HG03439 (cell line): Measurements from ENCODE around the gene MARCHF10.
"Not testable (repeated sequence)": the region's sequence is repeated elsewhere in the genome, so short reads cannot be mapped to it uniquely, and the experiment has no call there.

Source experiments
- ATAC-seq: cut with Tn5 transposase; IDR thresholded peaks from one replicate; pipeline ENCODE4 v1.9.1; 2021; ENCODE audit warnings: mild to moderate bottlenecking, moderate library complexity; ENCODE audit not compliant: unreplicated experiment

The MARCHF10 gene

GRCh38 chr17:62807812-62808575, at the start of gene MARCHF10:
MARCHF10 (minus strand) TSS chr17:62808314; CDS start chr17:62801735, 6,579 bp downstream.
- no peak for ATAC-seq

- no peak for ATAC-seq
Observed at GRCh38 chr17:62857526-62857925, 49.4 kb upstream of the MARCHF10 start.

GRCh38 chr17:62856594-62856993, 48.5 kb upstream of the MARCHF10 start:
- ATAC-seq: no peak

- ATAC-seq: no peak
Observed at GRCh38 chr17:62855156-62855555, 47.0 kb upstream of the MARCHF10 start.

DNA sequence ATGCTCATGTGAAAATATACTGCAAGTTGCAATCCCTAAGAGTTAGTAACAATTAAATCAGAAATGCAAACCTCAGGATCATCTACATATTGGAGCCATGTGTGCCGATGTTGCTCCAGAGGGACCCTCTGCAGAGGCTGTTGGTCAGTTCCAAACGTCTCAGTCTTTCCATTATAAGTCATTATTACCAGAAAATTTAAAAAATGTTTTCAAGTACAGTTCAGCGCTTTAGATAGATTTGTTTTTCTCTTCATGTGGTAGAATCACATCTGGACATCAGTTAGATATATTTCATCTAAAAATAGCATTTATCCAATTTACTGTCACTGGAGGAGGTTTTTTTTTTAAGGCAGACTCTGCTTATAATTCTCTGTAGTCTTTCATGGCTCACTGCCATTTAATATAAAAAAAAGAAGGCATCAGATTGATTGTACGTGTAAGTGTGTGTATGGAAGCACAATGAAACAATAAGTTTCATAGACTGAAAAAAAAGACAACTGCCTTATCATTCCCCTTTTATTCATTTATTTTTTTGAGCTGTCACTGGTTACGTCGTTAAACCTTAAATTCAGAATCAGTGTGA, 46.1 kb upstream of the MARCHF10 start:
- ATAC-seq: no peak

DNA sequence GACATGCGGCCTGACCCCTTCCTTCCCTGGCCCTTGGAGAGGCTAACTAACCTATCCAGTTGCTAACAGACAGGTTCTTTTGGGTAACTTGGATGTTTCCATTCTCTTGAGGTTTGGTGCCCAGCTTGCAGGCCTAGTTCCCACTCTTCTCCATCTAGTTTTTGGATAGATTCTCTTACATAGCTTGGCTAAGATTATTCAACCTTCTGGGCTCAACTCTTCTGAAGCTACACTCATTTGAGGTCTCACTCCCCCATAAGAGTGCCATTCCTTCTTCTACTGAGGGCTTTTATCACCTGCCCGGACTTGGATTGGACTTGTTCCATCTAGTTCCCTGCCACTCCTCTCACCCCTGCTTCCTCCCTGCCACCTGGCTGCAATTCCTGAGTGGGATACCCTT, 44.1 kb upstream of the MARCHF10 start:
- ATAC-seq: no peak

- ATAC-seq: not testable (repeated sequence)
Observed at GRCh38 chr17:62849591-62850415, 41.7 kb upstream of the MARCHF10 start.

DNA sequence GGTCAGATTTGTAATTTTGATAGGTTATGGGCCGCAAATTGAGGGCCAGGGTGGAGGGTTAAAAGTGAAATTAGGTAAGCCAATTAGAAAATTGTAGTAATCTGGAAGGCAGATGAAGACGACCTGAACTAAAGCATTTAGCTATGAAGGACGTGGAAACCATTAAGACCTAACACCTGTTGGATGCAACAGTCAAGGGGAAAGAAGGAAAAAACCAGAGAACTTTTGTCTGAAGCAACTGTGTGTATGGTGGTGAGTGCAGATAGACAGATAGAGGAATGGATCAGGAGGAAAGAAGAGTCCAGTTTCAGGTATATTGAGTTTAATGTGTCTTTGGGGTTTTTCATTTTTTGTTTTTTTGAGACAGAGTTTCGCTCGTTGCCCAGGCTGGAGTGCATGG, 40.2 kb upstream of the MARCHF10 start:
- ATAC-seq: no peak

DNA sequence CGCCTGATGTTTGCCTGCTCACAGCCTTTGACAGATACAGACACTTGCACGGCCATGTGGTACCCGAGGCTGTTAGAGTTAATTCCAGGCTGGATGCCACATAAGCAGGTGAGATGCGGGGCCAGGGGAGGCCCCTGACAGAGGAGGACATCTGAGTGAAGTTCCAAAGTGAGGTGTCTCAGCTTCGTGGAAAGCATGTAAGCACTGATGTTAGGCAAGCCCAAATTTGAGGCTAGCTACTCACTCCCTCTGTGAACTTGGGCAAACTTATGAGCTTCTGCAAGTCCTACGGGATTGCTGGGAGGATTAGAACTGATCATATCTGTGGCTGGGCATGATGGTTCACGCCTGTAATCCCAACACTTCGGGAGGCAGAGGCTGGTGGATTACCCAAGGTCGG, 39.3 kb upstream of the MARCHF10 start:
- no peak for ATAC-seq

GRCh38 chr17:62840871-62841270, 32.8 kb upstream of the MARCHF10 start:
- ATAC-seq: no peak

DNA sequence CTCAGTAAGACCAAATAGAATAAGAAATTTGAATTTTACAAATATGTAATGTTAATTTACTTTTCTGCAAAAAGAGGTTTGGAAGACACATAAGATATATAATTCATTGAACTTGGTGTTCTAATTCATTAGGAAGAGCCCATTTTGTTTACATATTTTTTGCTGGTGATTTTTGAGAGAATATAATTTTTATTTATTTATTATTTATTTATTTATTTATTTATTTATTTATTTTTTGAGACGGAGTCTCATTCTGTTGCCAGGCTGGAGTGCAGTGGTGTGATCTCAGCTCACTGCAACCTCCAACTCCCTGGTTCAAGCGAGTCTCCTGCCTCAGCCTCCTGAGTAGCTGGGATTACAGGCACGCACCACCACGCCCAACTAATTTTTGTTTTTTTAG, 25.7 kb upstream of the MARCHF10 start:
- ATAC-seq: not testable (repeated sequence)

- ATAC-seq: no peak
Observed at GRCh38 chr17:62832405-62832804, 24.3 kb upstream of the MARCHF10 start.

GRCh38 chr17:62831066-62831465, 23.0 kb upstream of the MARCHF10 start:
- ATAC-seq: not testable (repeated sequence)

DNA sequence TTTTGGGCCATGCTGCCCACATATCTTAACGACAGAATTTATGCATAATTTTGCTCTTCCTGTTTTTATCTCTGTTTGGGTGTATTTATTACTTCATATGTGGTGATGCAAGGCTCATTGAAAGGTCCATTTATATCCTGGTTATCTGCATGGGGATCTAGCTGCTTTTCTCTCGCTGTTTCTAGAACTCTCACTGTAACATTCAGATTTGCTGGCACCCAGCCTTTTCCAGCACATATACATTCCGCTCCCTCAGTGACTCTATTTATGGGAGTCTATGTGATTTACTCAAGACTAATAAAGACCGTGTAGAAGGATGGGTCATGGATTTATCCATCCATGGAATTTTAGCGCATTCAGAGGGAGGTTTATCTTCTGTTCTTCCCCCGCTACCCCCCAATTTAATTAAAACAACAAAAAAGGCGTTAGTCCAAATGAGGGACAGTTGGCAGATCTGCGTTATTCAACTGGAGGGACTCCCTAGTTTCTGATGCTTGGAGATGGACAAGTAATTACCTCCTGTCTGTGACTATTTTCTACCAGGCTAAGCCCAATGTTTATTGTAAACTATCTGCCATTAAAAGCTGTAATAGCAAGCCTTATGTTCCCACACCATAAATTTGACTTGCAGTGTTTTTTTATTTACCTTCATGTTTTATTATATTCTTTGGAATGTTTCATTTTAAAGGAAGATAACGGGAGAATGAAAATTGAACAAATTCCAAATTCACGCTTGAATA, 19.8 kb upstream of the MARCHF10 start:
- no peak for ATAC-seq

GRCh38 chr17:62826956-62827355, 18.8 kb upstream of the MARCHF10 start:
- no peak for ATAC-seq

DNA sequence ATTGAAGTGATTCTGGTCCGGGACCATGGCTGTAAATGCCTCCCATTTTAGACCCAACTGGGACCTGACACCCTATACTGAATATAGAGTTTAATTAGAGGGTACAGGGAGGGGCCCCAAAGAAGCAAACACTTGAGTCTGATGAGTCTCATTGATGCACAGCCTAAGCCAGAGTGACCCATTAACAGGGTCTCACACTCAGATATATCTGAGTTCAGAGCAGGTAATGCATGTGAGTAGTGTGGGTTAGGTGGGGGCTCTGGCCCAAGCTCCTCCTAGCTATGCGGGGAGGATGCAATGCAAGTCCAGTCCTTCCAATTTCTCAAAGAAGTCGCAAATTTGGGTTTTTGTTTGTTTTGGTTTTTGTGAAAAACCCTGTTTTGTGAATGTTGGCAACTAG, 17.1 kb upstream of the MARCHF10 start:
- ATAC-seq: no peak

DNA sequence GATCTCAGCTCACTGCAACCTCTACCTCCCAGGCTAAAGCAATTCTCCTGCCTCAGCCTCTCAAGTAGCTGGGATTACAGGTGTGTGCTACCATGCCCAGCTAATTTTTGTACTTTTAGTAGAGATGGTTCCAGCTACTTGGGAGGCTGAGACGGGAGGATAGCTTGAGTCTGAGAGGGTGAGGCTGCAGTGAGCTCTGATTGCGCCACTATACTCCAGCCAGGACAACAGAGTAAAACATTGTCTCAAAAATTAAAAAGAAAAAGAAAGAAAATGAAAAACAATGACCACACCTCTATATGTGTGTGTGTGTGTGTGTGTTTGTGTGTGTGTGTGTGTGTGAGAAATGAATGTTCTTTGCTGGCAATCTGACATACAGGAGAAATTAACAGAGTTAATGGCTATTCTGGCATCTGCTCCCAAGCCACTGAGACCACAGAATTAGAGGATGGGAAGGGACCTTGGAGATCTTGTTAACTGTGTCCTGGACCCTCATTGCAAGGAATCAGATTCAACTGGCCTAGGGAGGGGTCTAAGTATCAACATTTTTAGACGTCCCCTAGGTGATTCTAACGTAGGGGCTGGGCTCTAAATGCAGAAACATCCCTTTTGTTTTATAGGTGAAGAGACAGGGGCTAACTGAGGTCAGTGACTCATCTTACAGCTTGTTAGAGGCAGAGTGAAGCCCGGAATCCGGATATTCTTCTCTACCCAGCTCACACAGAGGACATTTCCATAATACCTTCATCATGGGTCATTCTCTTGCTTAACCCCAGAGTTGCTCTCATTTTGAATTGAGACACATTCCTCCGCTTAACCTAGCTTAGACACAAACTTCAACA, 16.4 kb upstream of the MARCHF10 start:
- ATAC-seq: no peak

- no peak for ATAC-seq
Observed at GRCh38 chr17:62823111-62823893, 15.2 kb upstream of the MARCHF10 start.
